Neural progenitor cell (in vitro differentiated cells): ENCODE measurements around the gene DCTN2. TPM values are rescaled to one million over a fixed set of nuclear protein-coding genes. Genes with fewer than 3 reads are reported as not detected.

Source experiments
- DNase-seq: peaks from one replicate; pipeline ENCODE4 v3.0.0-alpha.2; 2016; ENCODE audit warnings: low spot score
- H2AFZ ChIP-seq: fragments of 200-600 bp; sonication (generic); replicated peaks from 2 replicates; pipeline ENCODE4 v1.6.1; 2016; ENCODE audit warnings: antibody characterized with exemption
- H3F3A ChIP-seq: fragments of 200-600 bp; sonication (generic); 2 replicates; pipeline ENCODE4 v1.6.1; 2016; ENCODE audit warnings: antibody characterized with exemption, low read depth
- H3K27ac ChIP-seq: fragments of 200-600 bp; sonication (generic); 2 replicates; pipeline ENCODE4 v1.5.1; 2016; ENCODE audit warnings: mild to moderate bottlenecking
- H3K27me3 ChIP-seq: fragments of 200-600 bp; sonication (generic); 2 replicates; pipeline ENCODE4 v1.6.1; 2016; ENCODE audit warnings: mild to moderate bottlenecking, moderate library complexity
- H3K36me3 ChIP-seq: fragments of 200-600 bp; sonication (generic); 2 replicates; pipeline ENCODE4 v1.5.1; 2016
- H3K4me1 ChIP-seq: fragments of 200-600 bp; sonication (generic); 2 replicates; pipeline ENCODE4 v1.6.1; 2016; ENCODE audit warnings: mixed run types
- H3K4me2 ChIP-seq: fragments of 200-600 bp; sonication (generic); 2 replicates; pipeline ENCODE4 v1.6.1; 2016
- H3K4me3 ChIP-seq: fragments of 200-600 bp; sonication (generic); 2 replicates; pipeline ENCODE4 v1.5.1; 2016
- H3K79me2 ChIP-seq: fragments of 200-600 bp; sonication (generic); 2 replicates; pipeline ENCODE4 v1.6.1; 2016; ENCODE audit warnings: low read depth
- H3K9ac ChIP-seq: fragments of 200-600 bp; sonication (generic); 2 replicates; pipeline ENCODE4 v1.6.1; 2016
- H3K9me3 ChIP-seq: fragments of 200-600 bp; sonication (generic); 2 replicates; pipeline ENCODE4 v1.5.1; 2016; ENCODE audit warnings: low read depth
- H4K20me1 ChIP-seq: fragments of 200-600 bp; sonication (generic); 2 replicates; pipeline ENCODE4 v1.6.1; 2016; ENCODE audit warnings: low read depth
- H3K27ac Mint-ChIP-seq: 3 replicates; pipeline ENCODE4 v1.8.0; 2021; ENCODE audit warnings: mixed read lengths
- H3K27me3 Mint-ChIP-seq: 2 replicates; pipeline ENCODE4 v1.8.0; 2022; ENCODE audit warnings: low read depth, mild to moderate bottlenecking, inconsistent platforms, moderate library complexity, mixed read lengths; ENCODE audit not compliant: insufficient read depth
- H3K36me3 Mint-ChIP-seq: 3 replicates; pipeline ENCODE4 v1.8.0; 2021; ENCODE audit warnings: mixed read lengths
- H3K4me1 Mint-ChIP-seq: 3 replicates; pipeline ENCODE4 v1.8.0; 2021; ENCODE audit warnings: mixed read lengths
- H3K4me3 Mint-ChIP-seq: 3 replicates; pipeline ENCODE4 v1.8.0; 2021; ENCODE audit warnings: mild to moderate bottlenecking, moderate library complexity, mixed read lengths
- H3K9me3 Mint-ChIP-seq: 3 replicates; pipeline ENCODE4 v1.8.0; 2020; ENCODE audit warnings: mixed read lengths
- EZH2 ChIP-seq: fragments of 200-600 bp; sonication (generic); IDR thresholded peaks from 2 replicates; pipeline ENCODE4 v1.6.1; 2017; ENCODE audit warnings: antibody characterized with exemption, mild to moderate bottlenecking, moderate library complexity
- EZH2phosphoT487 ChIP-seq: fragments of 200-600 bp; sonication (generic); IDR thresholded peaks from 2 replicates; pipeline ENCODE4 v1.6.1; 2017; ENCODE audit warnings: antibody characterized with exemption
- total RNA-seq: library from RNA; depleted of rRNA; stranded (reverse); fragments of >200 nt; gene quantifications from 2 replicates; pipeline ENCODE4 v1.2.3, GENCODE V29; 2015; ENCODE audit warnings: low replicate concordance
- TF ChIP-seq, protein P1 (sequence below): fragments of 200-600 bp; sonication (generic); IDR thresholded peaks from 2 replicates; pipeline ENCODE4 v1.5.1; 2017; ENCODE audit warnings: antibody characterized with exemption, mild to moderate bottlenecking

The DCTN2 gene
- total RNA-seq, 1 donor from 2014 or later = 147 TPM

DNA sequence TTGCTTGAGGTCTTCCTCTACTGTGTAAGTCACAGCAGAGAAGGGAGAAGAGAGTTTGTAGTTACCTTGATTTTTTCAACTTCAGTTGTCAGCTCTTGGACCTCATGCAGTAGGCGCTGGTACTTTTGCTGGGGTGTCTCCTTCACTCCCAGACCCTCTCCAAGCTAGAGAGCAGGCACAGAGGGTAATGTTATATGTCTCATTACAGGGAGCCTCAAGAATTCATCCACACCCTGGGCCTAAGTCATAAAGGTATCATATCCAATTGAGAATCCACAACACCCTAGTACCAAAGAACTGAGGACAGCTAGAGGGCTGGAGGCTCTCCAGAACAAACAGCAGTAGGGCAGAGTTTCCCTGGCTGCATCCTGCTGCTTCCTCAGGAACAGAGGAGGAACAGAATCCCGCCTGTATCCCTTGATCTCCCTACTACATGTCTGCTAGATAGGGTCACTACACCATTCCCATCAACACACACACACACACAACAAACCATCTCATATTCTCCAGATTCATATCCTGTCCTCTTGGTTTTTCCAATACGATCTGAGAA lies 11.9 kb downstream of the DCTN2 start:
- Histone ChIP-seq H3K4me3 (no peak overlapping the region), H3K9ac (no peak overlapping the region), H4K20me1 (peaks cover 17% of the 10 kb centered on the region), H3F3A (peaks cover 10% of the 10 kb centered on the region), H3K79me2 (no peaks in the 10 kb centered on the region), H3K27ac (no peak overlapping the region), H3K4me2 (no peak overlapping the region), H3K36me3 (no peaks in the 10 kb centered on the region), H3K4me1 (no peaks in the 10 kb centered on the region), H3K9me3 (no peaks in the 10 kb centered on the region), H3K27me3 (no peaks in the 10 kb centered on the region), H2AFZ (no peak overlapping the region)
- Mint-ChIP-seq H3K36me3 (peaks cover 46% of the 10 kb centered on the region), H3K9me3 (no peaks in the 10 kb centered on the region), H3K4me1 (no peaks in the 10 kb centered on the region), H3K27me3 (peaks cover 5% of the 10 kb centered on the region), H3K27ac (no peak overlapping the region), H3K4me3 (no peak overlapping the region)
- TF ChIP-seq, protein P1, sequence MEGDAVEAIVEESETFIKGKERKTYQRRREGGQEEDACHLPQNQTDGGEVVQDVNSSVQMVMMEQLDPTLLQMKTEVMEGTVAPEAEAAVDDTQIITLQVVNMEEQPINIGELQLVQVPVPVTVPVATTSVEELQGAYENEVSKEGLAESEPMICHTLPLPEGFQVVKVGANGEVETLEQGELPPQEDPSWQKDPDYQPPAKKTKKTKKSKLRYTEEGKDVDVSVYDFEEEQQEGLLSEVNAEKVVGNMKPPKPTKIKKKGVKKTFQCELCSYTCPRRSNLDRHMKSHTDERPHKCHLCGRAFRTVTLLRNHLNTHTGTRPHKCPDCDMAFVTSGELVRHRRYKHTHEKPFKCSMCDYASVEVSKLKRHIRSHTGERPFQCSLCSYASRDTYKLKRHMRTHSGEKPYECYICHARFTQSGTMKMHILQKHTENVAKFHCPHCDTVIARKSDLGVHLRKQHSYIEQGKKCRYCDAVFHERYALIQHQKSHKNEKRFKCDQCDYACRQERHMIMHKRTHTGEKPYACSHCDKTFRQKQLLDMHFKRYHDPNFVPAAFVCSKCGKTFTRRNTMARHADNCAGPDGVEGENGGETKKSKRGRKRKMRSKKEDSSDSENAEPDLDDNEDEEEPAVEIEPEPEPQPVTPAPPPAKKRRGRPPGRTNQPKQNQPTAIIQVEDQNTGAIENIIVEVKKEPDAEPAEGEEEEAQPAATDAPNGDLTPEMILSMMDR = no peak
- no peak for TF ChIP-seq EZH2phosphoT487
- TF ChIP-seq EZH2 = no peak
- no peak for DNase-seq

GRCh38 chr12:57534250-57534649 lies 12.7 kb downstream of the DCTN2 start:
- no peak overlapping the region for H3K27ac Mint-ChIP-seq
- Histone ChIP-seq H4K20me1 (peaks cover 11% of the 10 kb centered on the region), H3K4me2 (no peak overlapping the region), H3K4me1 (no peaks in the 10 kb centered on the region), H3K9me3 (no peaks in the 10 kb centered on the region), H3K27me3 (no peaks in the 10 kb centered on the region), H3K9ac (no peak overlapping the region), H3K36me3 (no peaks in the 10 kb centered on the region), H3K27ac (no peak overlapping the region), H3K4me3 (no peak overlapping the region), H2AFZ (no peak overlapping the region), H3F3A (peaks cover 12% of the 10 kb centered on the region), H3K79me2 (no peaks in the 10 kb centered on the region)
- no peaks in the 10 kb centered on the region for H3K9me3 Mint-ChIP-seq
- H3K36me3 Mint-ChIP-seq = peaks cover 44% of the 10 kb centered on the region
- H3K27me3 Mint-ChIP-seq = peaks cover 5% of the 10 kb centered on the region
- TF ChIP-seq, protein P1 = no peak
- TF ChIP-seq EZH2 (no peak), EZH2phosphoT487 (no peak)
- peaks cover 2% of the 10 kb centered on the region for H3K4me1 Mint-ChIP-seq
- DNase-seq = no peak
- H3K4me3 Mint-ChIP-seq = no peak overlapping the region

GRCh38 chr12:57533108-57533507 lies 13.9 kb downstream of the DCTN2 start:
- H3K4me2 ChIP-seq = no peak overlapping the region
- H3K4me1 ChIP-seq = no peaks in the 10 kb centered on the region
- no peaks in the 10 kb centered on the region for H3K79me2 ChIP-seq
- no peak overlapping the region for H3K27ac ChIP-seq
- DNase-seq = no peak
- H3K4me3 ChIP-seq = no peak overlapping the region
- H4K20me1 ChIP-seq = peaks cover 6% of the 10 kb centered on the region
- no peak overlapping the region for H3K9ac ChIP-seq
- Mint-ChIP-seq H3K27ac (no peak overlapping the region), H3K36me3 (peaks cover 39% of the 10 kb centered on the region), H3K27me3 (peaks cover 5% of the 10 kb centered on the region), H3K4me3 (no peak overlapping the region), H3K4me1 (peaks cover 2% of the 10 kb centered on the region), H3K9me3 (no peaks in the 10 kb centered on the region)
- peaks cover 12% of the 10 kb centered on the region for H3F3A ChIP-seq
- no peaks in the 10 kb centered on the region for H3K27me3 ChIP-seq
- TF ChIP-seq, protein P1 = no peak
- TF ChIP-seq EZH2 (no peak), EZH2phosphoT487 (no peak)
- H2AFZ ChIP-seq = no peak overlapping the region
- no peaks in the 10 kb centered on the region for H3K9me3 ChIP-seq
- no peaks in the 10 kb centered on the region for H3K36me3 ChIP-seq
